Measurements from ENCODE around the gene ACER1.
A peak's percentile ranks its signal among the peaks of the same experiment; 100 is the strongest.
"Not testable (repeated sequence)": the region's sequence is repeated elsewhere in the genome, so short reads cannot be mapped to it uniquely, and the experiment has no call there.

The ACER1 gene

GRCh38 chr19:6355321-6356040 is 22.1 kb upstream of the ACER1 start:
- not testable (repeated sequence) for DNase-seq

GRCh38 chr19:6354098-6354674 is 20.8 kb upstream of the ACER1 start:
- DNase-seq = no peak

GRCh38 chr19:6352381-6353165 is 19.2 kb upstream of the ACER1 start:
- DNase-seq = no peak

- no peak for DNase-seq
Measured at GRCh38 chr19:6350688-6351087, 17.3 kb upstream of the ACER1 start.

- not testable (repeated sequence) for DNase-seq
Measured at GRCh38 chr19:6349271-6349670, 15.9 kb upstream of the ACER1 start.

- no peak for DNase-seq
Measured at GRCh38 chr19:6343462-6343861, 10.1 kb upstream of the ACER1 start.

GRCh38 chr19:6340493-6341201 is 7.2 kb upstream of the ACER1 start:
- peak; percentile 10 for DNase-seq

- no peak for DNase-seq
Measured at GRCh38 chr19:6334490-6335285, 1.3 kb upstream of the ACER1 start.

GRCh38 chr19:6326815-6327214 is 6.6 kb downstream of the ACER1 start:
- DNase-seq = no peak

- no peak for DNase-seq
Measured at GRCh38 chr19:6325614-6326013, 7.8 kb downstream of the ACER1 start.

GRCh38 chr19:6324757-6325156 is 8.7 kb downstream of the ACER1 start:
- DNase-seq = peak; percentile 20

- DNase-seq = no peak
Measured at GRCh38 chr19:6322284-6322683, 11.1 kb downstream of the ACER1 start.

GRCh38 chr19:6319376-6319775 is 14.0 kb downstream of the ACER1 start:
- no peak for DNase-seq

GRCh38 chr19:6318772-6319171 is 14.6 kb downstream of the ACER1 start:
- no peak for DNase-seq

GRCh38 chr19:6315646-6316045 is 17.8 kb downstream of the ACER1 start:
- DNase-seq = not testable (repeated sequence)

GRCh38 chr19:6313398-6313969 is 19.9 kb downstream of the ACER1 start:
- DNase-seq = no peak

GRCh38 chr19:6312018-6312417 is 21.4 kb downstream of the ACER1 start:
- no peak for DNase-seq

- DNase-seq = no peak
Measured at GRCh38 chr19:6298413-6298812, 35.0 kb downstream of the ACER1 start.

- DNase-seq = peak; percentile 63
Measured at GRCh38 chr19:6297202-6297601, 36.2 kb downstream of the ACER1 start.

- peak; percentile 34 for DNase-seq
Measured at GRCh38 chr19:6292006-6292405, 41.4 kb downstream of the ACER1 start.

- no peak for DNase-seq
Measured at GRCh38 chr19:6288737-6289136, 44.7 kb downstream of the ACER1 start.

GRCh38 chr19:6287269-6287885 is 46.0 kb downstream of the ACER1 start:
- no peak for DNase-seq
